HepG2 (cell line): ENCODE measurements around the gene MGAT1. TPM values are rescaled to one million over a fixed set of nuclear protein-coding genes. Genes with fewer than 3 reads are reported as not detected.

Source experiments
- ARNTL ChIP-seq: sonication (generic); formaldehyde crosslinking; IDR thresholded peaks from 2 replicates; pipeline ENCODE4 v1.4.0; 2020; ENCODE audit warnings: mild to moderate bottlenecking, missing genetic modification reagents
- BORCS8-MEF2B ChIP-seq: sonication (generic); formaldehyde crosslinking; IDR thresholded peaks from 2 replicates; pipeline ENCODE4 v1.8.0; 2022; ENCODE audit warnings: mild to moderate bottlenecking, missing genetic modification reagents
- DNMT3B ChIP-seq: conservative IDR thresholded peaks from 2 replicates; pipeline ENCODE4 v1.6.1; 2016; ENCODE audit warnings: missing biosample characterization, control low read depth
- EZH2 ChIP-seq: conservative IDR thresholded peaks from 2 replicates; pipeline ENCODE4 v1.6.1; 2012; ENCODE audit warnings: mild to moderate bottlenecking, low read depth, low read length, moderate library complexity
- HMG20B ChIP-seq: conservative IDR thresholded peaks from 2 replicates; pipeline ENCODE4 v1.6.1; 2016; ENCODE audit warnings: missing genetic modification reagents, missing compliant biosample characterization
- HMGA1 ChIP-seq: sonication (generic); formaldehyde crosslinking; conservative IDR thresholded peaks from 2 replicates; pipeline ENCODE4 v1.4.0; 2020; ENCODE audit warnings: missing genetic modification reagents
- KDM1A ChIP-seq: IDR thresholded peaks from 2 replicates; pipeline ENCODE4 v1.6.1; 2016; ENCODE audit warnings: missing compliant biosample characterization
- KDM3A ChIP-seq: IDR thresholded peaks from 2 replicates; pipeline ENCODE4 v1.6.1; 2018; ENCODE audit warnings: low read depth, missing compliant biosample characterization
- LCORL ChIP-seq, 2 experiments: fragments of 450-650 bp in 1 of 2; sonication (generic) in 1 of 2; formaldehyde crosslinking in 1 of 2; IDR thresholded peaks; 2 replicates each; pipeline versions ENCODE4 v1.5.0 to v1.6.1; 2017 to 2020; ENCODE audit warnings: antibody characterized with exemption in 1 of 2, missing genetic modification reagents in 1 of 2
- MXD3 ChIP-seq: IDR thresholded peaks from 2 replicates; pipeline ENCODE4 v1.6.1; 2016; ENCODE audit warnings: mild to moderate bottlenecking, missing biosample characterization, missing genetic modification reagents
- NR1H2 ChIP-seq: sonication (generic); formaldehyde crosslinking; IDR thresholded peaks from 2 replicates; pipeline ENCODE4 v1.8.1; 2022; ENCODE audit warnings: low read depth, missing genetic modification reagents, borderline replicate concordance
- NR2F2 ChIP-seq: IDR thresholded peaks from 2 replicates; pipeline ENCODE4 v1.6.1; 2012; ENCODE audit warnings: low read depth, inconsistent platforms, borderline replicate concordance
- POGK ChIP-seq: sonication (generic); formaldehyde crosslinking; conservative IDR thresholded peaks from 2 replicates; pipeline ENCODE4 v1.8.0; 2022; ENCODE audit warnings: mild to moderate bottlenecking, moderate library complexity, missing genetic modification reagents
- PRDM4 ChIP-seq: sonication (generic); formaldehyde crosslinking; IDR thresholded peaks from 2 replicates; pipeline ENCODE4 v1.9.0; 2021; ENCODE audit warnings: missing genetic modification reagents, borderline replicate concordance
- RBAK ChIP-seq: sonication (generic); formaldehyde crosslinking; IDR thresholded peaks from 2 replicates; pipeline ENCODE4 v1.5.1; 2020; ENCODE audit warnings: mild to moderate bottlenecking, missing genetic modification reagents
- SP5 ChIP-seq: IDR thresholded peaks from 2 replicates; pipeline ENCODE4 v1.6.1; 2016; ENCODE audit warnings: low read depth, borderline replicate concordance
- SRSF9 ChIP-seq: fragments of 200-400 bp; formaldehyde crosslinking; IDR thresholded peaks from 2 replicates; pipeline ENCODE4 v1.6.1; 2018; ENCODE audit warnings: borderline replicate concordance, mild to moderate bottlenecking, low read depth, low read length; ENCODE audit not compliant: insufficient read depth, poor library complexity, severe bottlenecking
- ZNF12 ChIP-seq: sonication (generic); formaldehyde crosslinking; IDR thresholded peaks from 2 replicates; pipeline ENCODE4 v1.5.0; 2020; ENCODE audit warnings: missing genetic modification reagents
- ZNF224 ChIP-seq: sonication (generic); formaldehyde crosslinking; IDR thresholded peaks from 2 replicates; pipeline ENCODE4 v1.5.0; 2020; ENCODE audit warnings: mild to moderate bottlenecking, missing genetic modification reagents
- ZNF264 ChIP-seq: sonication (generic); formaldehyde crosslinking; IDR thresholded peaks from 2 replicates; pipeline ENCODE4 v1.4.0; 2020; ENCODE audit warnings: missing genetic modification reagents
- ZNF576 ChIP-seq: sonication (generic); formaldehyde crosslinking; IDR thresholded peaks from 2 replicates; pipeline ENCODE4 v1.4.0; 2020; ENCODE audit warnings: mild to moderate bottlenecking, missing genetic modification reagents
- ZNF775 ChIP-seq: sonication (generic); formaldehyde crosslinking; IDR thresholded peaks from 2 replicates; pipeline ENCODE4 v1.4.0; 2020; ENCODE audit warnings: missing genetic modification reagents, mild to moderate bottlenecking, moderate library complexity, borderline replicate concordance
- ZSCAN25 ChIP-seq: sonication (generic); formaldehyde crosslinking; IDR thresholded peaks from 2 replicates; pipeline ENCODE4 v1.8.0; 2022; ENCODE audit warnings: mild to moderate bottlenecking, missing genetic modification reagents
- ZSCAN5A ChIP-seq: sonication (generic); formaldehyde crosslinking; IDR thresholded peaks from 2 replicates; pipeline ENCODE4 v1.8.0; 2022; ENCODE audit warnings: mild to moderate bottlenecking, missing genetic modification reagents, borderline replicate concordance
- polyA plus RNA-seq, 8 experiments: library from polyadenylated mRNA; depleted of rRNA in 3 of 8; stranded (reverse) in 7 of 8; unstranded in 1 of 8; fragments of >200 nt; fragmentation: Illumina TruSeq in 4 of 8; extraction: Trizol in 4 of 8; gene quantifications; 2 replicates each; pipeline versions ENCODE4 v1.2.1 to v1.2.3, GENCODE V29; 2011 to 2016; ENCODE audit warnings: low read depth in 4 of 8, missing spikeins in 1 of 8, mixed read lengths in 1 of 8; ENCODE audit not compliant: insufficient read depth in 1 of 8
- total RNA-seq, 5 experiments: library from RNA; depleted of rRNA; stranded (reverse); fragments of >200 nt; fragmentation: Illumina TruSeq; extraction: Trizol; gene quantifications; 2 replicates each; pipeline ENCODE4 v1.2.3, GENCODE V29; 2016; ENCODE audit warnings: low read depth in 1 of 5

Gene MGAT1
- total and polyA plus RNA-seq, 2 of the 13 experiments (the other 11 are each of a cell fraction or from before 2014, with no cell fraction given): 50.1 to 55.3 TPM

- no peak for TF ChIP-seq HMG20B (CRISPR knock-in tag)
- TF ChIP-seq BORCS8-MEF2B (CRISPR knock-in tag): peak; percentile 60
- no peak; the same call in 1 of the 2 replicates for TF ChIP-seq NR2F2
- 0 out of 2 replicates have a peak, but pooled peaks have one; percentile 50 for TF ChIP-seq MXD3 (CRISPR knock-in tag)
- no peak for TF ChIP-seq RBAK (CRISPR knock-in tag)
- no peak for TF ChIP-seq NR1H2 (CRISPR knock-in tag)
- no peak for TF ChIP-seq PRDM4
- no peak for TF ChIP-seq DNMT3B (CRISPR knock-in tag)
- peak; percentile 88 for TF ChIP-seq ARNTL (CRISPR knock-in tag)
- TF ChIP-seq ZNF264 (CRISPR knock-in tag): no peak
- no peak for TF ChIP-seq EZH2
- no peak for TF ChIP-seq KDM1A (CRISPR knock-in tag)
- TF ChIP-seq KDM3A (CRISPR knock-in tag): no peak
- no peak for TF ChIP-seq SRSF9
- TF ChIP-seq ZNF224: no peak
- peak; percentile 52; the same call in 1 of the 2 replicates for TF ChIP-seq ZSCAN25 (CRISPR knock-in tag)
- TF ChIP-seq HMGA1 (CRISPR knock-in tag): no peak
- TF ChIP-seq LCORL (IDR thresholded peaks at IDR 0.05): no peak
- TF ChIP-seq LCORL (CRISPR knock-in tag; IDR thresholded peaks at IDR 0.05): peak; percentile 84
- peak; percentile 68 for TF ChIP-seq SP5 (CRISPR knock-in tag)
- TF ChIP-seq POGK: peak; percentile 84
- 0 out of 2 replicates have a peak, but pooled peaks have one; percentile 81 for TF ChIP-seq ZNF775
- no peak for TF ChIP-seq ZNF576 (CRISPR knock-in tag)
- TF ChIP-seq ZNF12: 0 out of 2 replicates have a peak, but pooled peaks have one; percentile 43
- TF ChIP-seq ZSCAN5A (CRISPR knock-in tag): no peak
Measured at GRCh38 chr5:180810210-180810958, 7.8 kb upstream of the MGAT1 start (continued).
